Breast epithelium (tissue), 3 donors: ENCODE data around the gene GIPC1.

Experiments used
- POLR2A ChIP-seq: fragments of 450-650 bp; IDR thresholded peaks from one replicate; pipeline ENCODE4 v1.6.1; 2016; ENCODE audit warnings: antibody characterized with exemption, mild to moderate bottlenecking, moderate library complexity
- POLR2AphosphoS5 ChIP-seq, 3 donors: sonication (generic); formaldehyde crosslinking; IDR thresholded peaks; one replicate each; pipeline ENCODE4 v1.6.1; 2017; ENCODE audit warnings: antibody characterized with exemption in 3 of 3
- TF ChIP-seq, protein P1 (sequence below), 3 donors: fragments of 450-650 bp; IDR thresholded peaks; one replicate each; pipeline ENCODE4 v1.5.1; 2016 to 2017; ENCODE audit warnings: antibody characterized with exemption in 3 of 3, mild to moderate bottlenecking in 3 of 3, moderate library complexity in 3 of 3

DNA sequence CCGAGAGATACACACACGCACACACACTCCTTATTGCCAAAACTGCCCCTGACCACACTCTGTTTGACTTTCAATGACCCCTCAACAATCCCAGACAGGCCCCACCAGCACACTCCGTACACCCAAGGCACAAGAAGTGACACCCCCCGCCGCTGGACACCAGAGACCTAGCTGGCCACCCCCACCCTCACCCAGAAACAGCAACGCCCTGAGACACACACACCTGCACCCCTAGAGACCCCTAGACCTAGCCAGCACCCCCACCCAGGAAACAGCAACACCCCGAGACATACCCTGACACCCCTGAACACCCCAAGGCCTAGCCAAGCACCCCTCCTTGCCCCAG is 19.6 kb downstream of the GIPC1 start:
- TF ChIP-seq, protein P1, sequence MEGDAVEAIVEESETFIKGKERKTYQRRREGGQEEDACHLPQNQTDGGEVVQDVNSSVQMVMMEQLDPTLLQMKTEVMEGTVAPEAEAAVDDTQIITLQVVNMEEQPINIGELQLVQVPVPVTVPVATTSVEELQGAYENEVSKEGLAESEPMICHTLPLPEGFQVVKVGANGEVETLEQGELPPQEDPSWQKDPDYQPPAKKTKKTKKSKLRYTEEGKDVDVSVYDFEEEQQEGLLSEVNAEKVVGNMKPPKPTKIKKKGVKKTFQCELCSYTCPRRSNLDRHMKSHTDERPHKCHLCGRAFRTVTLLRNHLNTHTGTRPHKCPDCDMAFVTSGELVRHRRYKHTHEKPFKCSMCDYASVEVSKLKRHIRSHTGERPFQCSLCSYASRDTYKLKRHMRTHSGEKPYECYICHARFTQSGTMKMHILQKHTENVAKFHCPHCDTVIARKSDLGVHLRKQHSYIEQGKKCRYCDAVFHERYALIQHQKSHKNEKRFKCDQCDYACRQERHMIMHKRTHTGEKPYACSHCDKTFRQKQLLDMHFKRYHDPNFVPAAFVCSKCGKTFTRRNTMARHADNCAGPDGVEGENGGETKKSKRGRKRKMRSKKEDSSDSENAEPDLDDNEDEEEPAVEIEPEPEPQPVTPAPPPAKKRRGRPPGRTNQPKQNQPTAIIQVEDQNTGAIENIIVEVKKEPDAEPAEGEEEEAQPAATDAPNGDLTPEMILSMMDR (IDR thresholded peaks at IDR 0.05): no peak
- TF ChIP-seq POLR2A (no peak), POLR2AphosphoS5 (IDR thresholded peaks at IDR 0.05) (no peak)
